CD4-positive, alpha-beta T cell treated with Interferon gamma for 1 hour (primary cell): ENCODE measurements around the gene ZNF367.
"Not testable (repeated sequence)": the region's sequence is repeated elsewhere in the genome, so short reads cannot be mapped to it uniquely, and the experiment has no call there.

Source experiments
- DNase-seq: peaks from one replicate; pipeline ENCODE4 v3.0.0-alpha.2; 2020

The ZNF367 gene

GRCh38 chr9:96398582-96399324 is 19.4 kb downstream of the ZNF367 start:
- no peak for DNase-seq

DNA sequence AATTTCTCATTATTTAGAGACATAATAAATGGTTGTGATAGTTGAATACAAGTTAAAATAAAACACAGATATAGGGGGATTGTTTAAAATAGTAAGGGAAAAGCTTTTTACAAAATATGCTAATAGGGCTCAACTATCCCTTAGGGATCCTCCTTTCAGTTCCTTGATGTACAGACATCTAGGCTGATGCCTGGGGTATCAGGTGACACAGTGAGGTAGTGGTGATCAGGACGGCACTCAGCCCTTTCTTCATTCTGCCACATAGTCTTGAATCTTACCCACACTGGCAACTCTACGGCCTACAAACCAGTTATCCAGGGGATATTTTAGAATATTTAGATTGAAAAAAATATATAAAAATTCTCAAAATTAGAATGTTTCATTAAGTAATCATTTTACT is 22.2 kb downstream of the ZNF367 start:
- no peak for DNase-seq

DNA sequence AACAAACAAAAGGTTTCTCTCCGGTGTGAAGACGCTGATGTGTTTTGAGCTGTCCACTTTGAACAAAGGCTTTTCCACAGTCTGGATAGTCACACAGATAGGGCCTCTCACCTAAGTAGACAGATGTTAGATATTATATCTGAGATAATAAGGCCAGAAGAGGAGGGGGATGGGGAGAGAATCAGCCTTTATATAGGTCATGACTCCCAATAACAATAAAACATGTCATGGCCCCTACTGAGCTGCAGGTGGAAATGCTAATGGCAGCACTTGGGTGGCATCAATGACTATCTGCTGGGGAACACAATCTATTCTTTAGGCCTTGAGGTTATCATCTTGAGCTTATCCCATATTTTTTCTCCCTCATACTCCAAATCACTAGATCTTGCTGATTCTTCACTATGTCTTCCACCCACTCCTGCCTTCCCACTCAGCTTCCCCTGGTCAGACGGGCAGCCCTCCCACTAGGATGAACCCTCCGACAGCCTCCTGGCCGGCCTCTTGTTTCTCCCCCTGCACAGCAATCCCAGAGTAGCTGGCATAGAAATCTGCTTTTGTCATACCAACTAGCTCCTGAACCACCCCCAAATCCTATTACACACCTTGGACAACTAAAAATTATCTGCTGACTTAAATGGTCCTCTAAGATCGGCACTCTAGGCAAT is 23.2 kb downstream of the ZNF367 start:
- no peak for DNase-seq

GRCh38 chr9:96392263-96392662 is 25.9 kb downstream of the ZNF367 start:
- DNase-seq, result no peak

- DNase-seq, result no peak
Observed at GRCh38 chr9:96391021-96391765, 27.0 kb downstream of the ZNF367 start.

- DNase-seq, result no peak
Observed at GRCh38 chr9:96388144-96388543, 30.0 kb downstream of the ZNF367 start.

GRCh38 chr9:96386157-96386556 is 32.0 kb downstream of the ZNF367 start:
- no peak for DNase-seq

GRCh38 chr9:96383165-96383942 is 34.8 kb downstream of the ZNF367 start, which contains the start of gene SLC35D2:
SLC35D2 (minus strand) TSS chr9:96383711; CDS start chr9:96383634, 77 bp downstream.
- DNase-seq, result no peak

GRCh38 chr9:96382839-96383164 is 35.4 kb downstream of the ZNF367 start:
- no peak for DNase-seq

DNA sequence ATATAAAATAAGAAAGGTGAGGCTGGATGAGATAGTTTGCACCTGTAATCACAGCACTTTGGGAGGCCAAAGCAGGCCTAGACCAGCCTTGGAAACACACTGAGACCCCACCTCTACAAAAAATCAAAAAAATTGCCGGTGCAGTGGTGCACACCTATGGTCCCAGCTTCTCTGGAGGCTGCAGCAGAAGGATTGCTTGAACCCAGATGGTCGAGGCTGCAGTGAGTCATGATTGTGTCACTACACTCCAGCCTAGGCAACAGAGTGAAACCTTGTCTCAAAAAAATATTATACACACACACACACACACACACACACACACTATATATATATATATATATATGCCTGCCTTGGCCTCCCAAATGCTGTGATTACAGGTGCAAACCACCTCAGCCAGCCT is 36.0 kb downstream of the ZNF367 start:
- DNase-seq, result no peak

- DNase-seq, result no peak
Observed at GRCh38 chr9:96381696-96382095, 36.5 kb downstream of the ZNF367 start.

DNA sequence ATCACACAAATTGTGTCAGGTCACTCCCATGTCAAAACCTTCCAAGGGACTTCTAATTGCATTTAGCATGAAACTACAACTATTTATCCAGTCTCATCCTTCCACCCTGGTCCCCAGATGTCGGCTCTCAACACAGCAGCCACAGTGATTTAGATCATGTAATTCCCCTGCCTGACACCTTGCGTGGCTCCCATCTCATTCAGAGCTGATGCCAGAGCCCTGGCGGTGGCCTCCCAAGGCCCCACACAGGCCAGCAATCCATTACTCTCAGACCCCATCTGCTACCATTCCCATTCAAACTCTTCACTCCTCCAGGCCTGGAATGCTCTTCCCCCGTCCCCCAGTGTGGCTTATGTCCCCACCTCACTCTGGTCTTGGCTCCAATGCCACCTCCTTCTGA is 37.0 kb downstream of the ZNF367 start:
- DNase-seq, result no peak

DNA sequence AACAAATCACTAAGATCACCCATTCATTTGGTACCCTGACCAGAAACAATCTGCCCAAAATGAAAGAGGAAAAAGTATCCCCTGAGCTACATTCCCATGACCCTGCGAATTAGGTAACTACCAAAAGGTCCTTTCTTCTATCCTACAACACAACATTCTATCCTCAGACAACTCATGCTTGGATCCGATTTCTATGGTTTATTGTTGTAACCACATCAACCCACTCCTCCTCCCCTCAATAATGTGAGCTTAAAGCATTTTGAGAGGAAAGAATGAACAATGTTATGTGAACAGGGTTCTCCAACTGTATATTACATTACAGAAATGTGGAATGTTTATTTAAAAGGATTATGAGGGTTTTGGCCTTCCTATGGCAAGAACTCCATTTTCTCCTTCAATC is 38.7 kb downstream of the ZNF367 start:
- DNase-seq, result no peak

- DNase-seq, result no peak
Observed at GRCh38 chr9:96378187-96378586, 40.0 kb downstream of the ZNF367 start.

- no peak for DNase-seq
Observed at GRCh38 chr9:96376891-96377874, 41.0 kb downstream of the ZNF367 start.

DNA sequence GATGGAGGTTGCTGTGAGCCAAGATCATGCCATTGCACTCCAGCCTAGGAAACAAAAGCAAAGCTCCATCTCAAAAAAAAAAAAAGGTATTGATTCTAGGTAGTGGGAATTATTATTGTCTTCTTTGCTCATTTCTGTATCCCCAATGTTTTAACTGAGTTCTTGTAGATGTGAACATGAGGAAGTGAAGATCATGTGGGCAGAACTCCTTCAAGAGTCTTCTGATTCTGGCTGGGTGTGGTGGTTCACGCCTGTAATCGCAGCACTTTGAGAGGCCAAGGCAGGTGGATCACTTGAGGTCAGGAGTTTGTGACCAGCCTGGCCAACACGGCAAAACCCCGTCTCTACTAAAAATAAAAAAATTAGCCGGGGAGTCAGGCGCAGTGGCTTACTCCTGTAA is 42.7 kb downstream of the ZNF367 start:
- DNase-seq, result not testable (repeated sequence)

GRCh38 chr9:96367943-96368342 is 50.2 kb downstream of the ZNF367 start:
- DNase-seq, result no peak

GRCh38 chr9:96363175-96363967 is 54.8 kb downstream of the ZNF367 start:
- DNase-seq, result no peak

GRCh38 chr9:96362119-96362518 is 56.1 kb downstream of the ZNF367 start:
- not testable (repeated sequence) for DNase-seq

GRCh38 chr9:96361668-96362067 is 56.5 kb downstream of the ZNF367 start:
- no peak for DNase-seq

GRCh38 chr9:96360976-96361375 is 57.2 kb downstream of the ZNF367 start:
- no peak for DNase-seq
